ENCODE data around the gene GTF2I.
"Not testable (repeated sequence)": the region's sequence is repeated elsewhere in the genome, so short reads cannot be mapped to it uniquely, and the experiment has no call there.

Gene GTF2I

GRCh38 chr7:74709880-74710671 is 52.6 kb downstream of the GTF2I start:
- DNase-seq (ENCODE audit: extremely low read depth in 1 of 2, low read depth in 1 of 2) = no peak

GRCh38 chr7:74713567-74713966 is 56.0 kb downstream of the GTF2I start:
- DNase-seq (ENCODE audit: extremely low read depth in 1 of 2, low read depth in 1 of 2) = no peak

GRCh38 chr7:74717889-74718288 is 60.4 kb downstream of the GTF2I start:
- DNase-seq (ENCODE audit: extremely low read depth in 1 of 2, low read depth in 1 of 2) = no peak

DNA sequence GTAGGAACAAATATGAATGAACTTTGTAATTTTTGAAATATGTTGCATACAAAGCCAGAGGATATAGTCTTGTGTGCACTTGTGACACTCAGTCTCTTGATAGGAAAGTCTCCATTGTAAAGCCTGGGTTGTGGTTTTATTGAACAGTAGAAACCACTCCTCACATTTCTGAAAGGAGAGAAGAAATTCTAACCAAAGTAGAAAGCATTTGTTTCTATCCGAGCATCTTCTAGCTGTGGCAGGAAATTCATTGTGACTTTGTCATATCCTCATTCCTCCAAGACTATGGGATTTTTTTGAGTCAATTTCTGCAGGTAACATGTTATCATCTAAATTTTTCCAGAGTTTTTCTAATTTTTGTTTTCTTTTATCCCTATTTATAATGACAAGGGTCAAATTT is 60.8 kb downstream of the GTF2I start:
- no peak for DNase-seq (ENCODE audit: extremely low read depth in 1 of 2, low read depth in 1 of 2)

DNA sequence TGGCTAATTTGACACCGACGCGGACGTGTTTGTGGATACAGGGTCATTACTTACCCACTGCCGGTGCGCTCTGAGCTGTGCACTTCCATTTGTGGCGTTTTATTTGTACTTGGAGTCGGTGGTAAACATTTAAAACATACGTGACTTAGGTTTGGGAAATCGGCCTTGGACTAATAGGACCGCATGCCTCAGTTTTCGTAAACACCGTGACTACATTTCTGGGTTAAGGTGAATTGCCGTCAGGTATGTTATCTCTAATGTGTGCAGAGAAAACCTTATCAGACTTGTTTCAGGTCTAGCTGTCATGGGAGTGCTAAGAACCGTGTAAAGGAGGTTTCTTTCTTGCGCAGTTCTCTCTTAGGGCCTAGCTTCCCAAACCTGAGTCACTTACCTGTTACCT is 64.6 kb downstream of the GTF2I start:
- DNase-seq (ENCODE audit: extremely low read depth in 1 of 2, low read depth in 1 of 2) = no peak

DNA sequence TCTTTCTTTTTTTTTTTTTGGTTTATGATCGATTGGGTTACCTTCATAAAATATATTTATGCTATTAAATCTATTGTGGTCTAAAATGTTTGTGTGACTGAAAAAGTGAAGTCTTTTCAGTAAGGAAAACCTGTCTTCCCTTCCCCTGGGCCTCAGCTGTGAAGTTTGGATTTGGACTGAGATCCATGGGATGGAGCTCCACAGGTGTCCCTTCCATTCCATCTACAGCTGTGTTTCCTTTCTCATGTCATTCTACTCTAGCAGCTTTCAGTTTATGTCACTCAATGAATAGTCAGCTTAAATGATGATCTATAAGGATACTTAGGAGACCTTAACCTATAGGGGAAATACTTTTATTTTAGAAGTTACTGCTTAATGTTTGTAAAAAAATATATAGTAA is 68.3 kb downstream of the GTF2I start:
- no peak for DNase-seq (ENCODE audit: extremely low read depth in 1 of 2, low read depth in 1 of 2)

- DNase-seq (ENCODE audit: extremely low read depth in 1 of 2, low read depth in 1 of 2) = no peak
These were observed 69.0 kb downstream of the GTF2I start for GRCh38 chr7:74726309-74727101.

DNA sequence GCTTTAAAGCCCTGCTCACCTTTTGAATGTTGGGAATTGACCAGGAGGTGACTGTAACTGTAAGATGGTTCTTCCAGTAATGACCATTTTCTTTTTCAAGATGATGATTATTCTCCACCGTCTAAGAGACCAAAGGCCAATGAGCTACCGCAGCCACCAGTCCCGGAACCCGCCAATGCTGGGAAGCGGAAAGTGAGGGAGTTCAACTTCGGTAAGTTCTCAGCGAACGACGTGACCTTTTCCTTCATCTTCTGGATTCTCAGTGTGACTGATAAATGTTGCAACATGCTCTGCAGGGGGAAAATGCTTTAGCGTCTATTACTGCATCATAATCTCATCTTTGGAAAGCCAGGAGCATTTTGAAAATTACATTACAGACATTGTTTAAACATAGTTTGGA is 71.2 kb downstream of the GTF2I start:
- DNase-seq (ENCODE audit: extremely low read depth in 1 of 2, low read depth in 1 of 2) = not testable (repeated sequence)

GRCh38 chr7:74730186-74730585 is 72.7 kb downstream of the GTF2I start:
- DNase-seq (ENCODE audit: extremely low read depth in 1 of 2, low read depth in 1 of 2) = not testable (repeated sequence)

GRCh38 chr7:74739974-74740703 is 82.6 kb downstream of the GTF2I start:
- not testable (repeated sequence) for DNase-seq (ENCODE audit: extremely low read depth in 1 of 2, low read depth in 1 of 2)

GRCh38 chr7:74743936-74744557 is 86.5 kb downstream of the GTF2I start:
- DNase-seq (ENCODE audit: extremely low read depth in 1 of 2, low read depth in 1 of 2) = not testable (repeated sequence)

- DNase-seq (ENCODE audit: extremely low read depth in 1 of 2, low read depth in 1 of 2) = not testable (repeated sequence)
These were observed 96.5 kb downstream of the GTF2I start for GRCh38 chr7:74753921-74754482.

GRCh38 chr7:74756673-74757072 is 99.2 kb downstream of the GTF2I start:
- DNase-seq (ENCODE audit: extremely low read depth in 1 of 2, low read depth in 1 of 2) = not testable (repeated sequence)

GRCh38 chr7:74758268-74758667 is 100.8 kb downstream of the GTF2I start:
- not testable (repeated sequence) for DNase-seq (ENCODE audit: extremely low read depth in 1 of 2, low read depth in 1 of 2)

DNA sequence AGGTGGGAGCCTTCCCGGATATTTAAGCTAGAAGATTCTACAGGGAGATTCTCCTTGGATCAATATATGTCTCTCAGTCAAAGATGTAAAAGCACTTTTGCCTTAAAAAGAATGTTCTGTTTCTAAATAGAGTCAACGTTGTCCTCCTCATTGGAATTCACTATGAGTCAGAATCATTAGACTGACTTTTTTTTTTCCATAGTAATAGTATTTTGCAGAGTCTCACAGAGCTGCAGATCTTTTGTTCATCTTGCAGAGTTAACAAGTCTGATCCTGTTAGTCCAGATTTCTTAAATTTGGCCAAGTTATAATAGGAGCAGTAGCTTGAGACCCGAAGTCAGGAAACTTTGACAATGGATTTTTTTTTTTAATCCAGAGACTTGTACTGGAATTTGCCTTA is 101.5 kb downstream of the GTF2I start:
- DNase-seq (ENCODE audit: extremely low read depth in 1 of 2, low read depth in 1 of 2) = not testable (repeated sequence)

DNA sequence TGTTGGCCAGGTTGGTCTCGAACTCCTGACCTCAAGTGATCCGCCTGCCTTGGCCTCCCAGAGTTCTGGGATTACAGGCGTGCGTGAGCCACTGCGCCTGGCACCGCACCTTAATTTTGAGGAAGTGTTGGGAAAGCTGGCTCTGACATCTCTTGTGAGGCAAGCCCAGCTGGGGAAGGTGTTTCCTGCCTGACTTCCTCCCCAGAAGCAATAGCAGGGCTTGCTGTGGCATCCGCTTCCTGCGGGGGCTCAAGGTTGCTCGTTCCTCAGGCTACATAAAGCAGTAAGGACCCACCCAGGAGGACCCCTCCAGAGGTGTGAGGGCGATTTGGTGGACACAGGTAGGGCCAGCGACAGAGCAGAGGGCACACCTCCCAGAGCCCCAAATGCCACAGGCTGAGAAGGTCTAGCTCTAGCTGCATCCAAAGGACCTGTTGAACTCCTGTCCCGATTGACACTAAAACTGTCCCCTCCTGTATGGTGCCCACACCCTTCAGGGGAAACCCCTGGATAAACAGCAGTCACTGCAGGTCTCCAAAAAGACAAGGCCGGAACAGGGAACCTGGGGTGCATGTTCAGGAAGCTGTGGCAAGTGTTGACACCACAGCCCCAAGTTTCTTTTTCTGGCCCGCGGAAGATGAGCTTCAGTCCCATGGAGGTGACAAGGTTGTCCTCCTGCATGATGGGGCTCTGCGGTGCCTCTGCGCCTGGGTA is 107.8 kb downstream of the GTF2I start:
- DNase-seq (ENCODE audit: extremely low read depth in 1 of 2, low read depth in 1 of 2) = not testable (repeated sequence)

DNA sequence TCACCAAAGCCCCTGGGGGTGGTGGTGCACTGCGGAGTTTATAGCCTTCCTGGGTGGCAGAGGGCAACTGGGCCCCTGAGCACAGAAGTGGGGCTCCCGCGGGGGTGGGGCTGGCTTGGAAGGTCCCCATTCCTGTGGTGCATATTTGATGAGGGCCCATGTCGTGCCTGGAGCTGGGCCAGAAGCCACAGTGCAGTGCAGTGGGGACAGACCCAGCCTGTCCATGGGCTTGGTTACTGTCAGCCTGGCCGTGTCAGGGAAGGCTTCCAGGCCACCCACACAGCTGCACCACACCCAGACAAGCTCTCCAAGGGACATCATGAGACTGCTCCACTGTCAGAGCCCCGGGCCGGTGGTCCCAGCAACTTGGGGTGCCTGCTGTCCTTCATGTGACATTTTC is 109.0 kb downstream of the GTF2I start:
- DNase-seq (ENCODE audit: extremely low read depth in 1 of 2, low read depth in 1 of 2) = not testable (repeated sequence)

GRCh38 chr7:74766991-74767390 is 109.5 kb downstream of the GTF2I start:
- DNase-seq (ENCODE audit: extremely low read depth in 1 of 2, low read depth in 1 of 2) = not testable (repeated sequence)

DNA sequence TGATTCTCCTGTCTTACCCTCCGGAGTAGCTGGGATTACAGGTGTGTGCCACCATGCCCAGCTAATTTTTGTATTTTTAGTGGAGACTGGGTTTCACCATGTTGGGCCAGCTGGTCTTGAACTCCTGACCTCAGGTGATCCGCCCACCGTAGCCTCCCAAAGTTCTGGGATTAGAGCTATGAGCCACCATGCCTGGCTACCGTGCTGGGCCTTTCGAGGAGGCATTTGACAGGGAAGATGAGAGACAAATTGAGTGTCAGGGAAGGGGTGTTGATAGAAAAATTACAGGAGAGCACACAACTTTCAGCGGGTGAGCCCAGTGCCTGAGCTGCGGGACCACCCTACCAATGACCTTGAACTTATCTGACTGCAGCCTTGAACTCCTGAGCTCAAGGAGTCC is 112.5 kb downstream of the GTF2I start:
- DNase-seq (ENCODE audit: extremely low read depth in 1 of 2, low read depth in 1 of 2) = not testable (repeated sequence)

DNA sequence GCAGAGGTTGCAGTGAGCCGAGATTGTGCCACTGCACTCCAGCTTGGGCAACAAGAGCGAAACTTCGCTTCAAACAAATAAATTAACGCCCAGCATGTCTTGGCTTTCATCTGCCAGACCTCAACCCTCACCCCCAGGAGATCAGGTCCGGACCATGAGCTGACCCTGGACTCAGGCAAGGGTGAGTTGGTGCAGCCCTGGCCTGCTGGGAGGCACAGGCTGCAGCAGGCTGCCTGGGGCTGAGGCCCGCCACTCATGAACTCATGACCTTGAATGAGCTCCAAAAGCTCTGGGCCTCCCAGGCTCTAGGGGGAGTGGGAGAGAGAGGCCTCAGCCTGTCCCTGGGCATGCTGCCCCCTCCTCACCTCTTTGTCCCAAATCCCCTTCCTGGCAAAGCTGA is 114.6 kb downstream of the GTF2I start:
- DNase-seq (ENCODE audit: extremely low read depth in 1 of 2, low read depth in 1 of 2) = not testable (repeated sequence)

All from activated CD8-positive, alpha-beta memory T cell treated with anti-CD3 and anti-CD28 coated beads for 1 hour (primary cell).